ENCODE results near the gene ZFP2.
"Not testable (repeated sequence)": the region's sequence is repeated elsewhere in the genome, so short reads cannot be mapped to it uniquely, and the experiment has no call there.

The ZFP2 gene

GRCh38 chr5:178895615-178896571 is at the start of gene ZFP2:
Gene ZFP2 (plus strand): TSS chr5:178895913. CDS start chr5:178931314, 35,401 bp downstream.
- DNase-seq (ENCODE audit: low read depth, low spot score) = peak; percentile 86

- DNase-seq (ENCODE audit: low read depth, low spot score) = no peak
Measured at GRCh38 chr5:178849316-178849715, 46.4 kb upstream of the ZFP2 start.

- no peak for DNase-seq (ENCODE audit: low read depth, low spot score)
Measured at GRCh38 chr5:178851951-178852350, 43.8 kb upstream of the ZFP2 start.

GRCh38 chr5:178854284-178854683 is 41.4 kb upstream of the ZFP2 start:
- DNase-seq (ENCODE audit: low read depth, low spot score) = no peak

GRCh38 chr5:178859625-178860521 is 35.8 kb upstream of the ZFP2 start, which contains the start of gene ZNF354B:
Gene ZNF354B (plus strand): TSS chr5:178859953. CDS start chr5:178861048, 1,095 bp downstream.
- DNase-seq (ENCODE audit: low read depth, low spot score) = peak; percentile 97

GRCh38 chr5:178860615-178861014 is 35.1 kb upstream of the ZFP2 start:
- not testable (repeated sequence) for DNase-seq (ENCODE audit: low read depth, low spot score)

GRCh38 chr5:178861627-178862026 is 34.1 kb upstream of the ZFP2 start:
- DNase-seq (ENCODE audit: low read depth, low spot score) = no peak

- no peak for DNase-seq (ENCODE audit: low read depth, low spot score)
Measured at GRCh38 chr5:178866946-178867345, 28.8 kb upstream of the ZFP2 start.

GRCh38 chr5:178869577-178869976 is 26.1 kb upstream of the ZFP2 start:
- DNase-seq (ENCODE audit: low read depth, low spot score) = no peak

- no peak for DNase-seq (ENCODE audit: low read depth, low spot score)
Measured at GRCh38 chr5:178870411-178870810, 25.3 kb upstream of the ZFP2 start.

- no peak for DNase-seq (ENCODE audit: low read depth, low spot score)
Measured at GRCh38 chr5:178872302-178872701, 23.4 kb upstream of the ZFP2 start.

GRCh38 chr5:178883115-178883694 is 12.5 kb upstream of the ZFP2 start:
- not testable (repeated sequence) for DNase-seq (ENCODE audit: low read depth, low spot score)

GRCh38 chr5:178883815-178884430 is 11.8 kb upstream of the ZFP2 start:
- no peak for DNase-seq (ENCODE audit: low read depth, low spot score)

- DNase-seq (ENCODE audit: low read depth, low spot score) = no peak
Measured at GRCh38 chr5:178899289-178899688, 3.6 kb downstream of the ZFP2 start.

GRCh38 chr5:178902849-178903248 is 7.1 kb downstream of the ZFP2 start:
- no peak for DNase-seq (ENCODE audit: low read depth, low spot score)

- no peak for DNase-seq (ENCODE audit: low read depth, low spot score)
Measured at GRCh38 chr5:178931846-178932760, 36.4 kb downstream of the ZFP2 start.

GRCh38 chr5:178940569-178941360 is 45.1 kb downstream of the ZFP2 start, which contains the start of gene ZNF454:
Gene ZNF454 (plus strand): TSS chr5:178941198. CDS start chr5:178942792, 1,594 bp downstream.
- DNase-seq (ENCODE audit: low read depth, low spot score) = peak; percentile 98

- peak; percentile 67 for DNase-seq (ENCODE audit: low read depth, low spot score)
Measured at GRCh38 chr5:178941361-178941760, 45.6 kb downstream of the ZFP2 start.

- no peak for DNase-seq (ENCODE audit: low read depth, low spot score)
Measured at GRCh38 chr5:178965465-178966055, 69.8 kb downstream of the ZFP2 start.
